HepG2 (cell line): Measurements from ENCODE around the gene PEPD. TPM values are rescaled to one million over a fixed set of nuclear protein-coding genes. Genes with fewer than 3 reads are reported as not detected.

Source experiments
- ETV5 ChIP-seq: IDR thresholded peaks from 2 replicates; pipeline ENCODE4 v1.6.1; 2018; ENCODE audit warnings: missing biosample characterization, missing genetic modification reagents, inconsistent platforms, borderline replicate concordance
- IRF2 ChIP-seq: IDR thresholded peaks from 2 replicates; pipeline ENCODE4 v1.6.1; 2018; ENCODE audit warnings: missing genetic modification reagents, missing compliant biosample characterization
- MAX ChIP-seq: IDR thresholded peaks from 2 replicates; pipeline ENCODE4 v1.6.1; 2012; ENCODE audit warnings: inconsistent platforms
- NR2F1 ChIP-seq, 2 experiments: fragments of 450-650 bp in 1 of 2; formaldehyde crosslinking in 1 of 2; IDR thresholded peaks; 2 replicates each; pipeline versions ENCODE4 v1.5.0 to v1.6.1; 2016 to 2020; ENCODE audit warnings: mild to moderate bottlenecking in 1 of 2, missing compliant biosample characterization in 1 of 2, missing genetic modification reagents in 1 of 2, moderate library complexity in 1 of 2
- STAT6 ChIP-seq: sonication (generic); formaldehyde crosslinking; IDR thresholded peaks from 2 replicates; pipeline ENCODE4 v1.4.0; 2020; ENCODE audit warnings: missing genetic modification reagents, mild to moderate bottlenecking, borderline replicate concordance
- TGIF2 ChIP-seq: IDR thresholded peaks from 2 replicates; pipeline ENCODE4 v1.6.1; 2016; ENCODE audit warnings: control low read depth, missing compliant biosample characterization
- THAP8 ChIP-seq: sonication (generic); formaldehyde crosslinking; IDR thresholded peaks from 2 replicates; pipeline ENCODE4 v1.5.1; 2020; ENCODE audit warnings: missing genetic modification reagents, mild to moderate bottlenecking, borderline replicate concordance
- ZNF138 ChIP-seq: sonication (generic); formaldehyde crosslinking; IDR thresholded peaks from 2 replicates; pipeline ENCODE4 v1.5.0; 2020; ENCODE audit warnings: mild to moderate bottlenecking, low read depth, missing genetic modification reagents
- ZNF253 ChIP-seq: sonication (generic); formaldehyde crosslinking; IDR thresholded peaks from 2 replicates; pipeline ENCODE4 v1.8.0; 2022; ENCODE audit warnings: mild to moderate bottlenecking, missing genetic modification reagents, borderline replicate concordance
- ZNF326 ChIP-seq: sonication (generic); formaldehyde crosslinking; IDR thresholded peaks from 2 replicates; pipeline ENCODE4 v1.4.0; 2020; ENCODE audit warnings: missing genetic modification reagents, borderline replicate concordance
- ZNF503 ChIP-seq: sonication (generic); formaldehyde crosslinking; IDR thresholded peaks from 2 replicates; pipeline ENCODE4 v1.4.0; 2020; ENCODE audit warnings: missing genetic modification reagents
- ZNF564 ChIP-seq: sonication (generic); formaldehyde crosslinking; IDR thresholded peaks from 2 replicates; pipeline ENCODE4 v1.8.1; 2023; ENCODE audit warnings: mild to moderate bottlenecking, missing genetic modification reagents
- ZNF570 ChIP-seq: sonication (generic); formaldehyde crosslinking; IDR thresholded peaks from 2 replicates; pipeline ENCODE4 v1.4.0; 2020; ENCODE audit warnings: mild to moderate bottlenecking, missing genetic modification reagents, borderline replicate concordance
- ZNF580 ChIP-seq: IDR thresholded peaks from 2 replicates; pipeline ENCODE4 v1.6.1; 2016; ENCODE audit warnings: low read depth, borderline replicate concordance
- ZNF609 ChIP-seq: sonication (generic); formaldehyde crosslinking; IDR thresholded peaks from 2 replicates; pipeline ENCODE4 v1.4.0; 2020; ENCODE audit warnings: mild to moderate bottlenecking, missing genetic modification reagents, borderline replicate concordance
- ZNF788 ChIP-seq: sonication (generic); formaldehyde crosslinking; IDR thresholded peaks from 2 replicates; pipeline ENCODE4 v1.5.0; 2020; ENCODE audit warnings: mild to moderate bottlenecking, missing genetic modification reagents, borderline replicate concordance
- polyA plus RNA-seq, 8 experiments: library from polyadenylated mRNA; depleted of rRNA in 3 of 8; stranded (reverse) in 7 of 8; unstranded in 1 of 8; fragments of >200 nt; fragmentation: Illumina TruSeq in 4 of 8; extraction: Trizol in 4 of 8; gene quantifications; 2 replicates each; pipeline versions ENCODE4 v1.2.1 to v1.2.3, GENCODE V29; 2011 to 2016; ENCODE audit warnings: low read depth in 4 of 8, missing spikeins in 1 of 8, mixed read lengths in 1 of 8; ENCODE audit not compliant: insufficient read depth in 1 of 8
- total RNA-seq, 5 experiments: library from RNA; depleted of rRNA; stranded (reverse); fragments of >200 nt; fragmentation: Illumina TruSeq; extraction: Trizol; gene quantifications; 2 replicates each; pipeline ENCODE4 v1.2.3, GENCODE V29; 2016; ENCODE audit warnings: low read depth in 1 of 5

The PEPD gene
- total and polyA plus RNA-seq, 2 of the 13 experiments (the other 11 are each of a cell fraction or from before 2014, with no cell fraction given): 60.7 to 75.1 TPM

GRCh38 chr19:33521480-33522370 is at the start of gene PEPD (continued):
- TF ChIP-seq ZNF609 (CRISPR knock-in tag) (0 out of 2 replicates have a peak, but pooled peaks have one; percentile 16), ZNF564 (CRISPR knock-in tag) (peak; percentile 55; the same call in 1 of the 2 replicates), ZNF580 (CRISPR knock-in tag) (no peak), ZNF326 (CRISPR knock-in tag) (no peak), ZNF788 (CRISPR knock-in tag) (peak; percentile 57; the same call in 1 of the 2 replicates), NR2F1 (CRISPR knock-in tag; IDR thresholded peaks at IDR 0.05) (no peak), ZNF253 (CRISPR knock-in tag) (peak; percentile 63; the same call in 1 of the 2 replicates), THAP8 (CRISPR knock-in tag) (no peak), TGIF2 (CRISPR knock-in tag) (0 out of 2 replicates have a peak, but pooled peaks have one; percentile 56), ZNF503 (CRISPR knock-in tag) (no peak), ETV5 (CRISPR knock-in tag) (0 out of 2 replicates have a peak, but pooled peaks have one; percentile 13), STAT6 (CRISPR knock-in tag) (no peak), IRF2 (CRISPR knock-in tag) (no peak), MAX (no peak; the same call in 1 of the 2 replicates), ZNF138 (CRISPR knock-in tag) (no peak), ZNF570 (CRISPR knock-in tag) (no peak)
